ENCODE data around the gene ANKRD44.

Gene ANKRD44

DNA sequence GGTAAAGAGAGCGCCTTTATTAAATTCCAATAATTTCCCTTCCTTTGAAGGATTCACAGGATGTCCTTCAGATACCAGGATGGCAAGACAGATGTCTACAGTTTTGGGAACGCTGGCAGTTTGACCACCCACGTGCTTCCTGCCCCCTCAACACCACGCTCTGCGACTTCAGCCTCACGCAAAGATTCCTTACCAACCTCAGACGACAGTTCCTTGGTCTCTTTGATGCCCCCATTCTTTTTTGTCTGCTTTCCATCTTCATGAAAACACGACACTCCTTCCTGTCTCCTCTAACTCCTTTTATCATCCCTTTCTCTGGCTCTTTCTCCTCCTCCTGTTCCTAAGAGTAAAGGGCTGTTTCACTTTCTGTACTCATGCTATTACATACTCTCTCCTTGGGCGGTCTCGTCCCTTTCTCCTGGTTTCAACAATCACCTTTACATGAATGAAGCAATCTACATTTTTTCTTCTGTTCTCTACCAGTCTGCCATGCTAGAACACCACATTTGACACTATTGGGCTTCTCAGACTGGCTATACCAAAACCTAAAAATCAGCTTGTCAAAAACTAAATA lies 194.2 kb downstream of the ANKRD44 start:
- no peak overlapping the region for H3K27ac ChIP-seq (ENCODE audit: insufficient read depth, low read length, poor library complexity, severe bottlenecking)
- H3K4me3 ChIP-seq (ENCODE audit: insufficient read depth, low read depth, low read length, poor library complexity, severe bottlenecking), result no peak overlapping the region
- no peaks in the 10 kb centered on the region for H3K9me3 ChIP-seq (ENCODE audit: control insufficient read depth, low read length)
- peaks cover 4% of the 10 kb centered on the region for H3K4me1 ChIP-seq (ENCODE audit: control insufficient read depth, insufficient read depth, low read length, poor library complexity, severe bottlenecking)
- peaks cover 30% of the 10 kb centered on the region for H3K36me3 ChIP-seq (ENCODE audit: control insufficient read depth, insufficient read depth, low read length)
- no peak for DNase-seq
- no peaks in the 10 kb centered on the region for H3K27me3 ChIP-seq (replicated peaks; ENCODE audit: control insufficient read depth, insufficient read depth, low read length, poor library complexity, severe bottlenecking)

DNA sequence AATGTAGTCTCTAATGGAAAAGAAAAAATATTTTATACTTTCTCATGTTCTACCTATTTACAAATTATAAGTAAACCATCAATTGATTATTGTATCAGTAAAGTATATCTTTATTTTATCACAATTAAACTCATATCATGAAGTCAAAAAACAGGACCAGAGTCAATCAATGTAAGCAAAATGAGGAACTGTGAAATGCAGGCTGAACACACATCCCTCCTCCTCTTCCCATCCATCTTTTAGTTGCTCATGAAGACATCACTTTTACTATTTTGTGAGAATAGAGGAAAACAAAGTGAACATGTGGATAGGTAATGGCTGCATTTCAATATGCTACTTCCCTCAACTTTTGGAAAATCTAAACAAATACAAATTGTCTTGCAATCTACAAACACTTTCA lies 195.3 kb downstream of the ANKRD44 start:
- no peaks in the 10 kb centered on the region for H3K4me1 ChIP-seq (ENCODE audit: control insufficient read depth, insufficient read depth, low read length, poor library complexity, severe bottlenecking)
- no peaks in the 10 kb centered on the region for H3K9me3 ChIP-seq (ENCODE audit: control insufficient read depth, low read length)
- H3K27me3 ChIP-seq (replicated peaks; ENCODE audit: control insufficient read depth, insufficient read depth, low read length, poor library complexity, severe bottlenecking), result no peaks in the 10 kb centered on the region
- no peak overlapping the region for H3K27ac ChIP-seq (ENCODE audit: insufficient read depth, low read length, poor library complexity, severe bottlenecking)
- H3K36me3 ChIP-seq (ENCODE audit: control insufficient read depth, insufficient read depth, low read length), result peaks cover 39% of the 10 kb centered on the region
- DNase-seq, result no peak
- no peak overlapping the region for H3K4me3 ChIP-seq (ENCODE audit: insufficient read depth, low read depth, low read length, poor library complexity, severe bottlenecking)

DNA sequence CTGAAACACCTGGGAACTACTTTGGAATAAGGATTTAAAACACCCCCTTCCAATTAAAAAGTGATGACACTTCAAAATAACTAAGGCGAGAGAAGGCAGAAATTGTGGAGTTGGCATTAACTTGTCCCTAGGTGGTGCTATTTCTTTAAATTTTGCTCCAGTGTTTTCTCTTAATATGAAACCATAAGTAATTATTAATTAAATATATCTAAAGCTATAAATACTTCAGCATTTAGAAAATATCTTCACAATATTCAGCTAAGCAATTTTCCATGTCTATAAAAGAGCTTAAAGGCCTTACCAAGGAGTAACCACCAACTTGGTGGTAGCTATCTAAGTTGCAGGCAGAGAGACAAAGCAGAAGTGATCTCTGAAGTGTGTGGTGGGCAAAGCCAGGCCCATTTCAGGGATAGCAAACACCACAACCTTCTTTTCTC lies 197.3 kb downstream of the ANKRD44 start:
- Histone ChIP-seq H3K27ac (ENCODE audit: insufficient read depth, low read length, poor library complexity, severe bottlenecking) (peak overlapping the region; percentile 3), H3K27me3 (replicated peaks; ENCODE audit: control insufficient read depth, insufficient read depth, low read length, poor library complexity, severe bottlenecking) (no peaks in the 10 kb centered on the region), H3K9me3 (ENCODE audit: control insufficient read depth, low read length) (no peaks in the 10 kb centered on the region), H3K4me1 (ENCODE audit: control insufficient read depth, insufficient read depth, low read length, poor library complexity, severe bottlenecking) (no peaks in the 10 kb centered on the region), H3K36me3 (ENCODE audit: control insufficient read depth, insufficient read depth, low read length) (peaks cover 49% of the 10 kb centered on the region), H3K4me3 (ENCODE audit: insufficient read depth, low read depth, low read length, poor library complexity, severe bottlenecking) (no peak overlapping the region)
- DNase-seq, result no peak

DNA sequence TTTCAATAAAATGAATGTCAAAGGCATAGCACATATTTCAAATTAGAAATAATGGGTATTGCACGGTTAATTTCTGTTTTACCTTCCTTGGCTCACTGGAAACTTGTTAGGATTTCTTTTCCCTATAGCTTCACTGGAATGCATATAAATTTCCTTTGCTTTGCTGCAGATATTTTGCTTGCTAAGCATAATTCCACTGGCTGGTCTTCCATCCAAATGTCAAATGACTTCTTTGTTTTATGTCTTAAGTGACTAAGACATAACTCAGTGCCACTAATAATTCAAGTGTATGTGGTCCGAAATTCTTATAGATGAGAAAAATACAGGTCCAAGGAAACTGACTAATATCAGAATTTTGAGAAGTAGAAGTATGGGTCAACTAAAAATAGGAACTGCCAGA lies 201.3 kb downstream of the ANKRD44 start:
- peaks cover 52% of the 10 kb centered on the region for H3K36me3 ChIP-seq (ENCODE audit: control insufficient read depth, insufficient read depth, low read length)
- no peak overlapping the region for H3K4me3 ChIP-seq (ENCODE audit: insufficient read depth, low read depth, low read length, poor library complexity, severe bottlenecking)
- H3K27ac ChIP-seq (ENCODE audit: insufficient read depth, low read length, poor library complexity, severe bottlenecking), result no peak overlapping the region

DNA sequence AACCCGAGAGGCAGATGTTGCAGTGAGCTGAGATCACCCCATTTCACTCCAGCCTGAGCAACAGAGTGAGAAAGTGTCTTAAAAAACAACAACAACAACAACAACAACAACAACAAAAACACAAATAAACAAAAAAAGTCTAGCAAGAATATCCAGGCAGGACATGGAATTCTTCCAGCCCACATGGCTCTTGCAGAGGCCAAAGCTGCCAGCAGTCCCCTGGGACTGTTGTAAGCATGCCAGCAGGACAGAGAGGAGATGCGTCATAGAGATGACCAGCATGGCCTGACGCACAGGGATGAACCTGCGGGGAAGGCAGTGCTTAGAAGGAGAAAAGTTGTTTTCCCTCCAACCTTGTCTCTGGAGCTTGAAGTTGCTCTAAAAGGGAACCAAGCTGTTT lies 201.8 kb downstream of the ANKRD44 start:
- Histone ChIP-seq H3K4me1 (ENCODE audit: control insufficient read depth, insufficient read depth, low read length, poor library complexity, severe bottlenecking) (no peaks in the 10 kb centered on the region), H3K27ac (ENCODE audit: insufficient read depth, low read length, poor library complexity, severe bottlenecking) (no peak overlapping the region), H3K27me3 (replicated peaks; ENCODE audit: control insufficient read depth, insufficient read depth, low read length, poor library complexity, severe bottlenecking) (no peaks in the 10 kb centered on the region), H3K36me3 (ENCODE audit: control insufficient read depth, insufficient read depth, low read length) (peaks cover 52% of the 10 kb centered on the region), H3K4me3 (ENCODE audit: insufficient read depth, low read depth, low read length, poor library complexity, severe bottlenecking) (no peak overlapping the region), H3K9me3 (ENCODE audit: control insufficient read depth, low read length) (no peaks in the 10 kb centered on the region)
- DNase-seq, result no peak

More for the DNA sequence above, 201.3 kb downstream of the ANKRD44 start:
- DNase-seq, result no peak
- no peaks in the 10 kb centered on the region for H3K27me3 ChIP-seq (replicated peaks; ENCODE audit: control insufficient read depth, insufficient read depth, low read length, poor library complexity, severe bottlenecking)
- no peaks in the 10 kb centered on the region for H3K4me1 ChIP-seq (ENCODE audit: control insufficient read depth, insufficient read depth, low read length, poor library complexity, severe bottlenecking)
- H3K9me3 ChIP-seq (ENCODE audit: control insufficient read depth, low read length), result no peaks in the 10 kb centered on the region

DNA sequence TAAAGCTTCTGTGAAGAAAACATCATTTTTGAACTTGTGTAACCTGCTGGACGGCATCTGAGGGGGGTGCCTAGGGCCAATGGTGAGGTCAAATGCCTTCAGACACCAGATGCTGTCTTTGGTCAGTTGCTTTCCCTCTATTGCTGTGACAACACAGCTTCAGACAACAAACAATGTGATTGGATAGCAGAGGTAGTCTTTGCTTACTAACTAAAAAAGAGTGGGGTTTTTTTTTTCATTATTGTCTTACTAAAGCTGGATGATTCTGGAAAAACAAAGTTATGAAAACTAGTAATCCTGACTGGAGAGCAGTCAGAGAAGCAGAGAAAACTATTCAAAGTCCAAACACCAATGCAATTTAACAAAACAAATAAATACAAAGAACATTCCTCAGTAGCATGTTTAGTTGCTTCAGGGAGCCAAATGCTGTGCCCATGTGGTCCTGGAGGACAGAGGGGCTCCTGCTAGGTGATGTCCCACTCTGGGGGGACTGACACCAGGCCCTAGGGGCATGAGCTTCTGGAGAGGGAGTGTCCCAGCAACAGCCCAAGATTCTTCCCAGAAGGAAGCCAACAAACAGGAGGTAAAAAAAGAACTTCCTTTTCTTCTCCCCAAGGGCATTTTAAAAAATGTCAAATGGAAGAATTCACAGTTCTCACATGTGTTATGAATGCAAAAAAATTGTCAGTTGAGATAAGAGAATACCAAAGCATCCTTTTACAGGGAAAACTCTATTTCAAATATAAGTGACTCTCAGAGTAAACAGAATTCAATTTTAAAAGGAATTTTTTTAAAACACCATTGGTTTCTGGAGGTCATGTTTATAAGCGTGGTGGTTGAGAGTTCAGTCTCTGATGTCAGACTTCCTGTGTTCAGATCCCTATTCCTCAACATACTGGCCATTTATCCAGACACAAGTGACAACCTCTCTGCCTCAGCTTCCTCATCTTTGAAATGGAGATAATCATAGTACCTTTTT lies 203.0 kb downstream of the ANKRD44 start:
- no peak overlapping the region for H3K27ac ChIP-seq (ENCODE audit: insufficient read depth, low read length, poor library complexity, severe bottlenecking)
- peaks cover 52% of the 10 kb centered on the region for H3K36me3 ChIP-seq (ENCODE audit: control insufficient read depth, insufficient read depth, low read length)
- no peaks in the 10 kb centered on the region for H3K27me3 ChIP-seq (replicated peaks; ENCODE audit: control insufficient read depth, insufficient read depth, low read length, poor library complexity, severe bottlenecking)
- DNase-seq, result no peak
- no peaks in the 10 kb centered on the region for H3K9me3 ChIP-seq (ENCODE audit: control insufficient read depth, low read length)
- no peak overlapping the region for H3K4me3 ChIP-seq (ENCODE audit: insufficient read depth, low read depth, low read length, poor library complexity, severe bottlenecking)
- no peaks in the 10 kb centered on the region for H3K4me1 ChIP-seq (ENCODE audit: control insufficient read depth, insufficient read depth, low read length, poor library complexity, severe bottlenecking)

DNA sequence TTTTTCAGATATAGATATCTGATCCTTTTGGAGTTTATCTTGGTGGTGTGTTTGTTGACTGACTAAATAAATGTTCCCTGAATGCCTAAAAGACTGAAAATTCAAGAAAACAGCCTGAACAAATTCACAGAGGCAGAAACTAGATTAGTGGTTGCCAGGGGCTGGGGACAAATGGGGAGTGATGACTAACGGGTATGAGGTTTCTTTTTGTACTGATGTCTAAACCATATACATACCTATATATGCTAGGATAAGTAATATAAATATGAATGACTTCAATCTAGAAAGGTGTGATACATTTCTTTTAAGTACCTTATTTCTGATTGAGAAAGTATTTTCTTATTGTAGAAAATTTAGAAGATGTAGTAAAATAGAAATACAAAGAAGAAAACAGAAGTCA lies 207.2 kb downstream of the ANKRD44 start:
- H3K27ac ChIP-seq (ENCODE audit: insufficient read depth, low read length, poor library complexity, severe bottlenecking), result no peak overlapping the region
- H3K4me1 ChIP-seq (ENCODE audit: control insufficient read depth, insufficient read depth, low read length, poor library complexity, severe bottlenecking), result no peaks in the 10 kb centered on the region
- H3K36me3 ChIP-seq (ENCODE audit: control insufficient read depth, insufficient read depth, low read length), result peaks cover 47% of the 10 kb centered on the region
- no peak for DNase-seq
- H3K27me3 ChIP-seq (replicated peaks; ENCODE audit: control insufficient read depth, insufficient read depth, low read length, poor library complexity, severe bottlenecking), result no peaks in the 10 kb centered on the region
- no peaks in the 10 kb centered on the region for H3K9me3 ChIP-seq (ENCODE audit: control insufficient read depth, low read length)
- H3K4me3 ChIP-seq (ENCODE audit: insufficient read depth, low read depth, low read length, poor library complexity, severe bottlenecking), result no peak overlapping the region

DNA sequence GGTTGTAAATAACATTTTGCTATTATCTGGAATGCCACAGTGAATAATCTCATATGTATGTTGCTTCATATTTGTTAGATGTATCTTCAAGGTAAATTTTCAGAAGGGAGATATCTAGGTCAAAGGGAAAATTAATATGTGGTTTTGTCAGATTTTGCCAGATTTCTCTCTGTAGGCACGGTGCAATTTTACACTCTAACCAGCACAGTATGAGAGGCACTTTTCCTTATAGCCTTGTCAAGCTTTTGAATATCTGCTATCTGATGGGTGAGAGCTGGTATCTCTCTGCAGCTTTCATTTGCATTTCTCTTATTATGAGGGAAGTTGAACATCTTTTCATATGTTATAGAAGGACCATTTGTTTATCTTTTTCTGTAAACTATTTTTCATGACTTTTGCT lies 208.3 kb downstream of the ANKRD44 start:
- DNase-seq, result no peak
- Histone ChIP-seq H3K36me3 (ENCODE audit: control insufficient read depth, insufficient read depth, low read length) (peaks cover 47% of the 10 kb centered on the region), H3K27ac (ENCODE audit: insufficient read depth, low read length, poor library complexity, severe bottlenecking) (no peak overlapping the region), H3K4me1 (ENCODE audit: control insufficient read depth, insufficient read depth, low read length, poor library complexity, severe bottlenecking) (no peaks in the 10 kb centered on the region), H3K9me3 (ENCODE audit: control insufficient read depth, low read length) (no peaks in the 10 kb centered on the region), H3K4me3 (ENCODE audit: insufficient read depth, low read depth, low read length, poor library complexity, severe bottlenecking) (no peak overlapping the region), H3K27me3 (replicated peaks; ENCODE audit: control insufficient read depth, insufficient read depth, low read length, poor library complexity, severe bottlenecking) (no peaks in the 10 kb centered on the region)

DNA sequence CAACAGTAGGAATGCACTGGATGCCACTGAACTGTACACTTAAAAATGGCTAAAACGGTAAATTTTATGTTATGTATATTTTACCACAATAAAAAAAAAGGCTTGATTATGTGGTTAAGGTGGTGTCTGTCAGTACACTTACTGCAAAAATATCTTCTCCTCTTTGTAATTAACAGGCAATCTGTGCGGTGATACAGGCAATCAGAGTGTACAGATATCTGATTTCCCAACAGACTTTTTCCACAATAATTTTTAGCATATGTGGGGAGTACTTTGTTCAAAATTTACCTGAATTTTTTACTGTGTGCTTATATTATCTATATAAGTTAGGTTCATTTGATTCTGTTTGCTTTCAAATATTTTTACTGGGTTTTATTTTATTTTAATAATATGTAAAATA lies 209.1 kb downstream of the ANKRD44 start:
- no peaks in the 10 kb centered on the region for H3K4me1 ChIP-seq (ENCODE audit: control insufficient read depth, insufficient read depth, low read length, poor library complexity, severe bottlenecking)
- peaks cover 50% of the 10 kb centered on the region for H3K36me3 ChIP-seq (ENCODE audit: control insufficient read depth, insufficient read depth, low read length)
- H3K9me3 ChIP-seq (ENCODE audit: control insufficient read depth, low read length), result no peaks in the 10 kb centered on the region
- H3K4me3 ChIP-seq (ENCODE audit: insufficient read depth, low read depth, low read length, poor library complexity, severe bottlenecking), result no peak overlapping the region
- DNase-seq, result no peak
- H3K27ac ChIP-seq (ENCODE audit: insufficient read depth, low read length, poor library complexity, severe bottlenecking), result no peak overlapping the region
- no peaks in the 10 kb centered on the region for H3K27me3 ChIP-seq (replicated peaks; ENCODE audit: control insufficient read depth, insufficient read depth, low read length, poor library complexity, severe bottlenecking)
